ENCODE measurements around the gene RABGEF1.
"Not testable (repeated sequence)": the region's sequence is repeated elsewhere in the genome, so short reads cannot be mapped to it uniquely, and the experiment has no call there.

RABGEF1 gene

DNA sequence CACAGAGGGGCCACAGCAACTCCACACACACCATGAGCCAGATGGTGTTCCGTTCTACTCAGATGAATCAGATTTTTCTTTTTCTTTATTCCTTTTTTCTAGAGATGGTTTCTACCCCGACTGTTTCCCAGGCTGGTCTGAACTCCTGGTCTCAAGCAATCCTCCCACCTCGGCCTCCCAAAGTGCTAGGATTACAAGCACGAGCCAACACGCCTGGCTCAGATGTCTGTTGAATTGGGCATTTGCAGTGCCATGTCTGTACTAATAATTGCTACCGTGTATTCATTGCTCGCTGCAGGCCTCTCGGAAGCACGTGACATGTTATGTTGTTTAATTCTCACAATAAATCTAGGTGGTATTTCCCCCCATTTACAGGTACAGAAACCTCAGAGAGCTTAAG is 67.2 kb downstream of the RABGEF1 start:
- in situ Hi-C loops (cut with MboI; ENCODE audit: low sequenced_read_pairs) = no loop called here

DNA sequence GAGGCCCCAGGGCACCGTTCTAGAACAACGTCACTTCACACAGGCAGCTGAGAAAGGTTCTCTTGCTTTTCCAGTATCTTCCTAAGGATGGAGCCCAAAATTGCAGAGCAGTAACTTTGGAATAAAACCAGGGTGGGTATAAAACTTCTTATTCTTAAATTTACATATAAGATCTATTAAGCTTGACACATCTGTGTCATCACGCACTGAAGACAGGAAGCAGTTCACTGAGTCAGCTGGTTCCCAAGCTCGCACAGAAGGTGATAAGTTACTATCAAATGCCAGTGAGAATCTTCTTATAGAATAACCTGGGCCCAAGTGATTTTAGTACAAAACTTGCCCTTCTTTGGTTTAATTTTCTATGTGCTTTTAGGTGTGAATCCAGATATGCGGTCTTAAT is 70.2 kb downstream of the RABGEF1 start:
- in situ Hi-C loops (cut with MboI; ENCODE audit: low sequenced_read_pairs) = no loop called here

DNA sequence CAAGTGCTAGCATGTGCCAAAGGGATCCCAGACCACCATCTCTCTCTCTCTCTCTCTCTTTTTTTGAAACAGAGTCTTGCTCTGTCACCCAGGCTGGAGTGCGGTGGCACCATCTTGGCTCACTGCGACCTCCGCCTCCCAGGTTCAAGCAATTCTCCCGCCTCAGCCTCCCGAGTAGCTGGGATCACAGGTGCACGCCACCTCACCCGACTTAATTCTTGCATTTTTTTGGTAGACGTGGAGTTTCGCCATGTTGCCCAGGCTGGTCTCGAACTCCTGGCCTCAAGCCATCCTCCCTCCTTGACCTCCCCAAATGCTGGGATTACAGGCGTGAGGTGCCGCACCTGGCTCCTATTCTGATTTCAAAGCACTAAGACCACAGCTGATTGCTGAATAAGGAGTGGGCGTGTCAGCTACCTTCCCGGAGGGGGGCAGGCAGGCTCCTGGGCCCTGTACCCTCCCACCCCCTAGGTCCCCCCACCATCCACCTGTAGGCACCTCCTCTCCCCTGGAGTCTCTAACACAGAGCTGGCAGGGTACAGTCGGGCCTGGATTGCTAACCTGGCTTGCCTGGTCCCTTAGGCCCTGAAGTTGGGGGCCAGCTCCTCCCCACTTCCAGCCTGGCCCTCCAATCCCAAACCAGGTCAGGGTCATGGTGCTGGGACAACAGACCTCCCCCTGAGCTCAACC is 74.8 kb downstream of the RABGEF1 start:
- in situ Hi-C loops (cut with MboI; ENCODE audit: low sequenced_read_pairs) = not testable (repeated sequence)

DNA sequence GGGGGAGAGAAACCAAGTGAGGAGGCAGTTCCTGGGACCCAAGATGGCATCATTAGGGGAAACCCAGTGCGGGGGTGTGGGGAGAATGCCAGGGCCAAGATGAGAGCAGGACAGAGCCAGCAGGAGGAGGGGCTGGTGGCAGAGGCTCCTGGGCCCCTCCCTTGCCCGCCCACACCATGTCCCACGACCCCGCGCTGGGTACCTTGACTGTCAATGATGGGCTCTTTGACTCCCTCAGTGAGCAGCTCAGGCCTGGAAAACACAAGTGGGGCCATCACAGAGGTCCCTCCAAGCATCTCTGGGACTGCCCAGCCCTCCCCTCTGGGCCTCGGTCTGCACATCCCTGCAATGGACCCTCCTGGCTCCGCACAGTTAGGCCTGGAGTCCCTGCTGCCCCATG is 75.4 kb downstream of the RABGEF1 start:
- in situ Hi-C loops (cut with MboI; ENCODE audit: low sequenced_read_pairs) = no loop called here

DNA sequence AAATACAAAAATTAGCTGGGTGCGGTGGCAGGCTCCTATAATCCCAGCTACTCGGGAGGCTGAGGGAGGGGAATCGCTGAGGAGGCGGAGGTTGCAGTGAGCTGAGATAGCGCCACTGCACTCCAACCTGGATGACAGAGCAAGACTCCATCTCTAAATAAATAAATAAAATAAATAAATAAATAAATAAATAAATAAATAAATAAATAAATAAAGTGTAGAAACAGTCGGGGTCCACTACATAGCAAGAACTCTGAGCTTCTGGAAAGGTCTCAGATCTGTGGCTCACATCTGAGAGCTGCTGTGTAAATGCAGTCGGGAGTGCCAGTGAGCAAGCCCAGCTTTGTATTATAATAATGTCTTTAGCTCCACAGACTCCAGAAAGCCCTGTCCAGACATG is 76.1 kb downstream of the RABGEF1 start:
- in situ Hi-C loops (cut with MboI; ENCODE audit: low sequenced_read_pairs) = not testable (repeated sequence)

DNA sequence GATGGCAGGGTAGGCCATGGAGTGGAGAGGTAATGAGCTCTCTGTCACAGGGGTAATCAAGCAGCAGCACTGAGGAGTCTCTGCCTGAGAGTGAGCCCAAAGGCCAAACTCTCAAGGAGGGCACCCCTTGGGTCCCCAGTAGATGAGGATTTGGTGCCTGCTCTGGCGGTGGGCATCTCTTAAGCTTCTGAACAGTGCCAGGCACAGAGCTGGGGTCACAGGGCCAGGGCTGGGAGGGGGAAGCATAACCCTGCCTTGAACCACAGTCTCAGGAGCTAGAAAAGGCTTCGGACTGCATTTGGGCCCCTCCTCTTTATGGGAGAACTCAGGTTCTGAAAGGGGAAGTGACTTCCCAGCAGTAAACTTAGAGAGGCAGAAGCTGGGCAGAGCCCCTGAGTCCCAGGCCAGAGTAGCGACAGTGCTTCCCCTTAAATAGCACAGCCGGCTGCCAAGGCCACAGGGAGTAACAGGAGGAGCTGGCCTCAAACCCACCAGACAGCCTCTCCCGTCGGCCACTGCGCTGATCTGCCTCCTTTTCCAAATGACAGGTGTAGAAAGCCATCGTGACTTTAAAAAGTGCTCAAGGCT is 76.8 kb downstream of the RABGEF1 start:
- in situ Hi-C loops (cut with MboI; ENCODE audit: low sequenced_read_pairs) = not testable (repeated sequence)

DNA sequence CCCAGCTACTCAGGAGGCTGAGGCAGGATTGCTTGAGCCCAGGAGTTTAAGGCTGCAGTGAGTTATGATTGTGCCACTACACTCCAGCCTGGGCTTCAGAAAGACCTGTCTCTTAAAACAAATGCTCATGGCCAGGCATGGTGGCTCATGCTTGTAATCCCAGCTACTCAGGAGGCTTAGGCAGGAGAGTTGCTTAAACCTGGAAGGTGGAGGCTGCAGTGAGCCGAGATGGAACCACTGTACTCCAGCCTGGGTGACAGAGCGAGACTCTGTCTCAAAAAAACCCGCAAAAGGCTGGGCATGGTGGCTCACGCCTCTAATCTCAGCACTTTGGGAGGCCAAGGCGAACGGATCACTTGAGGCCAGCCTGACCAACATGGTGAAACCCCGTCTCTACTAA is 77.4 kb downstream of the RABGEF1 start:
- in situ Hi-C loops (cut with MboI; ENCODE audit: low sequenced_read_pairs) = not testable (repeated sequence)

DNA sequence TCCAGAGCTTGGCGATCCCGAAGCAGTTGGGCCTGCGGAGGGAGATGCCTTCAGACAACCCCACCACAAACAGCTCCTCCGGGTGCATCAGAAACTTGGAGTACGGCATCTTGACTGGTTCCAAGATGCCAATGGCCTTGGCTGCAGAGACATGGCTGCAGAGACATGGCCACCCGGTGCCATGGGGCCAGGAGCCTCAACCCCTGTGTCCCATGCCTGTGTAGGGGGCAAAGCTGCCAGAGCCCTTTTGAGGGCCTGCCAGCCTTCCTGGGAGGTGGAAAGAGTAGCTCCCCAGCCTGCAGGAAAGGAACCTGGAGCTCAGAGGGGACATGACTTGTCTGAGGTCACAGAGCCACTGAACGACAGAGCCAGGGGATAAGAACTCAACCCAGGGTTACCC is 83.5 kb downstream of the RABGEF1 start:
- in situ Hi-C loops (cut with MboI; ENCODE audit: low sequenced_read_pairs) = no loop called here

DNA sequence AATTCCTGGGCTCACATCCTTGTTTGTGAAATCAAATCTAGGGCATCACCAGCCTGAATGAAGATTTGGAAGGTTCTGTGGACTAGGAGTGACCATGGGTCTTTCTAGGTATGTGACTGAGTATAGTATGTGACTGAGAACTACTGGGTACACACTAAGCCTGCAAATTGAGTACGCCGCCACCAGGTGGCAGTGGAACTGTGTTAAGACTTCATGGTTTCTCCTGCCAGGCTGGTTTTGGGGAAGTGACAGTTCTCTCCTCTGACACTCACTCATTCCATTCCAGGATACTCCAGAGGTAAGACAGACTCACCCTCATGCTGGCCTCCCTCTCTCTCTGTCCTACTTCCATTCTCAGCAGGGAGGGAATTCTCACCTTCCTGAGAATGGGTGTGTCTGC is 85.0 kb downstream of the RABGEF1 start:
- in situ Hi-C loops (cut with MboI; ENCODE audit: low sequenced_read_pairs) = not testable (repeated sequence)

DNA sequence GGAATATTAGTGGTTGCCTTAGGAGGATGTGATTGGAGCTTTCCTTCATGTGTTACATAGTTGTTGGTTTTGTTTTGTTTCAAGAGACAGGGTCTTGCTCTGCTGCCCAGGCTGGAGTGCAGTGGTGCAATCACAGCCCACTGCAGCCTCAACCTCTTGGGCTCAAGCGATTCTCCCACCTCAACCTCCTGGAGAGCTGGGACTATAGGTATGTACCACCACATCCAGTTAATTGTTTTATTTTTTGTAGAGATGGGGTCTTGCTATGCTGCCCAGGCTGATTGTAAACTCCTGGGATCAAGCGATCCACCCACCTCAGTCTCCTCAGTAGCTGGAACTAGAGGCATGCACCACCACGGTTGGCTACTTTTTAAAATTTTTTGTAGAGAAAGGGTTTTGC is 86.1 kb downstream of the RABGEF1 start:
- in situ Hi-C loops (cut with MboI; ENCODE audit: low sequenced_read_pairs) = no loop called here

DNA sequence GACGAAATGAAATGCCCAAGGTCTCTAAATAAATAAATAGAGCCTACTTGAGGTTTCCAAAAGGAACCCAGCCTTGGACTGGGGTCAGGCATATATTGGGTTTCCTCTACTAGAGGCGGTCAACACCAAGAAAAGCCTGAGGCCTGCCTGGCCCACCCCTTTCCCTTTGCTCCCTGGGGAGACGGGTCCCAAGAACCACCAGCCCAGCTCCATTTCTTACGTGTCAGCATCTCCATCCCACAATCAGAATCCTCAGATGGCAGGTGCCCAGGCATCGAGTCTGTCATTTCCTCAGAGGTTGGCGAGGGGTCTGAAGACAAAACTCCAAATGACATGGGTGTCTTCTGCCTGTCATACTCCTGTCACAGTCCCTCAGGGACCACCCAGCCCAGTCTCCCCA is 90.4 kb downstream of the RABGEF1 start:
- in situ Hi-C loops (cut with MboI; ENCODE audit: low sequenced_read_pairs) = not testable (repeated sequence)

DNA sequence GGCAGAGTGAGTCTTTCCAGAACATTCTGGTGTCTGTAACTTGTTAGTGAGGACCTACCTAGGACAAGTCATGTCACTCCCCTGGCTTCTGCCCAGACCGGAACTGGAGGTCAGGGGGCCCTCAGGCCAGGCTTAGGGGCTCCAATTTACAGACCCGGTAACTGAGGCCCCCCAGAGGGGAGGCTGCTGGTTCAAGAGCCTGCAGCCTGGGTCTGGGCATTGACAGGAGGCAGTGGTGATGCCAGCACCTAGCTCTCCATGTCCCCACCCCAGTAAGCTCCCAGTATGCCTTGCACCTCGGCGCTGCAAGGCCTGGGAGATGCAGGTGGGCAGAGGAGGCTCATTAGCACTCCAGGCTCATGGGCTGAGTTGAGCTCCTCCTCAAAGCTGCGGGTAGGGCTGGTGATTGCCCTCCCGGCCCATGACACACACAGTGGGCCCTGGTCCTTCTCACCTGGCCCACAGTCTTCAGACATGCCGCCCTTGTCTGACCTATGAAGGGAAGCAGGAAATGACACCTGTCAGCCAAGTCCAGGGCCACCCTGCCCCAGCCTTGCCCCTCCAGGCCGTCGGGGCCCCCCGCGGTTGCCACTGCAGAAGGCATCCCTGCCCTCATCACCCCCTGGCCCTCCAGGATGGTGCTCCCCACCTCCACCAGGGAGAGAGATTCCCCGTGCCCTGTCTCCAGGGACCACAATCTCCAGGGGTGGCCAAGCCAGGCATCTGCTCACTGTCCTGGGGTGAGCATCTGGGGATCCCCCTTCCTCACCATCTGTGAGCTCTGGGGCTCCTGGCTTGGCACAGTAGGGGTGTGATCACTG is 92.2 kb downstream of the RABGEF1 start:
- in situ Hi-C loops (cut with MboI; ENCODE audit: low sequenced_read_pairs) = no loop called here

DNA sequence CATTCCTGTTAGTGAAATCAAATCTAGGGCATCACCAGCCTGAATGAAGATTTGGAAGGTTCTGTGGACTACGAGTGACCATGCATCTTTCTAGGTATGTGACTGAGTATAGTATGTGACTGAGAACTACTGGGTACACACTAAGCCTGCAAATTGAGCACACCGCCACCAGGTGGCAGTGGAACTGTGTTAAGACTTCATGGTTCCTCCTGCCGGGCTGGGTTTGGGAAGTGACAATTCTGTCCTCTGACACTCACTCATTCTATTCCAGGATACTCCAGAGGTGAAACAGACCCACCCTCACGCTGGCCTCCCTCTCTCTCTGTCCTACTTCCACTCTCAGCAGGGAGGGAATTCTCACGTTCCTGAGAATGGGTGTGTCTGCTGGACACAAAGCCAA is 96.5 kb downstream of the RABGEF1 start:
- in situ Hi-C loops (cut with MboI; ENCODE audit: low sequenced_read_pairs) = no loop called here

DNA sequence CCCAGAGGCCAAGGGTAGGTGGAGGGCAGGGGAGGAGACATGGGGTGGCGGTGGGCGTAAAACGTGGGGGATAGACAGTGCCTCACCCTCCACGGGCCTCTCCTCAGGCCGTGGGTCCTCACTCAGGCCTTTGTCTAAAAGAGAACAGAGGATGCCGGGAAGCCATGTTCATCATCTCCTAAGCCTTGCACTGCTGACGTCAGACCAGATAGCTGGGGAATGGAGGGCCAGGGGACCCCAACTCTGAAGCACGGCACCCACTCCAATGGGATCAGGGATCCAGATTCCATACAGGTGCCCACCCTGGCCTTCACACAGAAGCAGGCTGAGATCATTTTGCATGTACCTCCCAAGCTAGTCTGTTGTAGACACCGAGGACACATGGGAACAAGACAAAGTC is 97.1 kb downstream of the RABGEF1 start:
- in situ Hi-C loops (cut with MboI; ENCODE audit: low sequenced_read_pairs) = no loop called here

DNA sequence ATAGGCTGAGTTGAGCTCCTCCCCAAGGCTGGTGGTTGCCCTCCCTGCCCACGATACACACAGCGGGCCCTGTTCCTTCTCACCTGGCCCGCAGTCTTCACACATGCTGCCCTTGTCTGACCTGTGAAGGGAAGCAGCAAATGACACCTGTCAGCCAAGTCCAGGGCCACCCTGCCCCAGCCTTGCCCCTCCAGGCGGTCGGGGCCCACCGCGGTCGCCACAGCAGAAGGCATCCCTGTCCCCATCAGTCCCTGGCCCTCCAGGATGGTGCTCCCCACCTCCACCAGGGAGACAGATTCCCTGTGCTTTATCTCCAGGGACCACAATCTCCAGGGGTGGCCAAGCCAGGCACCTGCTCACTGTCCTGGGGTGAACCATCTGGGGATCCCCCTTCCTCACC is 99.3 kb downstream of the RABGEF1 start:
- in situ Hi-C loops (cut with MboI; ENCODE audit: low sequenced_read_pairs) = no loop called here

DNA sequence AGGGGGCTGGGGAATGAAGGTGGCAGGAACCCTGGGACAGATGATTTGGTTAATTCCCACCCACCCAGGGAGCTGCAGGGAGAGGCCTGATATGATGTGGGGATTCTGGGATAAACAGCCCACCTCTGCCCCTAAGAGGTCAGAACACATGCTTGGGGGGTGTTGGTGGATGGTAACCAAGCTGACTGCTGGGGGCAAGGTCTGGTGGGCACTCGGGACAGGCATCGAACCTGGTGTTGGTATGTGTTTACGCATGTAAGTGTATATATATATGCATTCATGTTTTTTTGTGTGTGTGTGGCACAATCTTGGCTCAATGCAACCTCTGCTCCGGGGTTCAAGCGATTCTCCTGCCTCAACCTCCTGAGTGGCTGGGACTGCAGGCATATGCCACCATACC is 99.8 kb downstream of the RABGEF1 start:
- in situ Hi-C loops (cut with MboI; ENCODE audit: low sequenced_read_pairs) = no loop called here

DNA sequence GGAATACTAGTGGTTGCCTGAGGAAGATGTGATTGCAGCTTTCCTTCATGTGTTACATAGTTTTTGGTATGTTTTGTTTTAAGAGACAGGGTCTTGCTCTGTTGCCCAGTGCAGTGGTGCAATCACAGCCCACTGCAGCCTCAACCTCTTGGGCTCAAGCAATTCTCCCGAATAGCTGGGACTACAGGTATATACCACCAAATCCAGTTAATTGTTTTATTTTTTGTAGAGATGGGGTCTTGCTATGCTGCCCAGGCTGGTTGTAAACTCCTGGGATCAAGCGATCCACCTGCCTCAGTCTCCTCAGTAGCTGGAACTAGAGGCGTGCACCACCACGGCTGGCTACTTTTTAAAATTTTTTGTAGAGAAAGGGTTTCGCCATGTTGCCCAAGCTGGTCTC is 101.4 kb downstream of the RABGEF1 start:
- in situ Hi-C loops (cut with MboI; ENCODE audit: low sequenced_read_pairs) = no loop called here

DNA sequence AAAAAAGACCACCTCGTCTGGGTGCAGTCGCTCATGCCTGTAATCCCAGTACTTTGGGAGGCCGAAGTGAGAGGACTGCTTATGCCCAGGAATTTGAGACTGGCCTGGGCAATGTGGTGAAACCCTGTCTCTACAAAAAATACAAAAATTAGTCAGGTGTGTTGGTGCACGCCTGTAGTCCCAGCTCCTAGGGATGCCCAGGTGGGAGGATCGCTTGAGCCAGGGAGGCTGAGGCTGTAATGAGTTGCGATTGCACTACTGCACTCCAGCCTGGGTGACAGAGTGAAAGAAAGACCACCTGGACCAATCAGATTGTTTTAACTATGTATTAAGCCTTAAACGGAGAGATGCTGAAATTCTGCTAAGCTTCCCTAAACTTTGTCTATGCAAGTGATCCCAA is 103.0 kb downstream of the RABGEF1 start:
- in situ Hi-C loops (cut with MboI; ENCODE audit: low sequenced_read_pairs) = not testable (repeated sequence)

DNA sequence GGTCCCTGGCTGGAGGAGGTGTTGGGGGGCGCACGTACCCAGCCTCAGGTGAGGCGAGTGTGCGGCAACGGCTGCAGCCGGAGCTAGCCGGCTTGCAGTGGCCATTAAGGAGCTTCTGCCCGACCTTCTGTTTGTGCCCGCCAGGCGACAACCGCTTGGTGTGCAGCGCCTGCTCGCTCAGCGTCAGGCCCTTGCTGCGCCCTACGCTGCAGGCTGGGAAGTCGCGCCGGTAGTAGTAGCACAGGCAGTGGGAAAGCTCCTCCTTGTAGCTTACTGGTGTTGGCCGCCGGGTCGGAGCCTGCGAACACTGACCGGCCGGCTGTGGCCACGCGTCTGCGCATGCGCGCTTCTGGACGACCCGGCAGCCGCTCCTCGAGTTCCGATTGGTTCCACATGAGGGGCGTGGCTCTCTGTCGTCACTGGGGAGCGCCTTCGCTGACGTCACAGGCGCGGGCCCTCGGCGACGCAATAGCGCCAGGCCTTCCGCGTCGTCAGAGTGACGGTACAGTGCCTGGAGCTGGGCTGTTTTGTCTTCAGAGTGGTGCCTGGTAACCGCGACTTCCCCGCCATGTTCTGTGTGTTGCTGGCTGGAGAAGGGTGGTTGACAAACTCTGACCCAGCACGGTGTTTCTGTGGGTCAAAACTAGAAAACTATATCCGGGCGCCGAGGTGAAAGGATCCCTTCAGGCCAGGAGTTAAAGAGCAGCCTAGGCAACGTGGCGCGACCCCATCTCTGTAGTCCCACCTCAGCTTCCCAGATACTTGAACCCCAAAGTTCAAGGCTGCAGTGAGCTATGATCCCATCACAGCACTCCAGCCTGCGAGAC is 104.2 kb downstream of the RABGEF1 start:
- in situ Hi-C loops (cut with MboI; ENCODE audit: low sequenced_read_pairs) = no loop called here

DNA sequence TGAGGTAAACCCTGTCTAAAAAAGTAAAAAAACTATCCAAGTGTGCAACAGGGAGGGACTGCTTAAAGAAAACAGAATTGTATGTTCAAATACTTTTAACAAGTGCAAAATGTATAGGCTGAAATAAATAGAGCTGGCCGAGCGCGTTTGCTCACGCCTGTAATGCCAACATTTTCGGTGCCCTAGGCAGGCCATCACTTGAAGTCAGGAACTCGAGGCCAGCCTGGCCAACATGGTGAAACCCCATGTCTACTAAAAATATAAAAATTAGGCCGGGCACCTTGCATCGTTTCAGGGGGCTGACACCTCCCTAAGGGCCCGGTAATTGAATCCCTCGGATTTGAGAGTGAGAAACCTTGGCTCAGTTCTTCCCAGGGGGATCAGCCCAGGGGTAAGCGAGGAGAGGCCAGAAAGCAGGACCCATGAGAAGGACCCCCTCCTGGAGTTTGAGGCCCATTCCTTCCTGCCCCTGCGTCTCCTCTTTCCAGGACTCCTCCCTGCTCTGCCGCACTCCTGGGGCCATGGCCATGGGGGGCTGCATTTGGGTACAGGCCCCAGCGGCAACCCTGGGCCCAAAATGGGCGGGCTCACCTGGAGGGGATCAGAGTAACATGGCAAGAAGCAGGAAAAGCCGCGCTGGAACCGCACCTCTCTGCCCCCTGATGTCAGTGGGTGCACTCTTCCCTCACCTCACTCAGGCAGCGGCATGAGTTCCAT is 105.0 kb downstream of the RABGEF1 start:
- in situ Hi-C loops (cut with MboI; ENCODE audit: low sequenced_read_pairs) = no loop called here

DNA sequence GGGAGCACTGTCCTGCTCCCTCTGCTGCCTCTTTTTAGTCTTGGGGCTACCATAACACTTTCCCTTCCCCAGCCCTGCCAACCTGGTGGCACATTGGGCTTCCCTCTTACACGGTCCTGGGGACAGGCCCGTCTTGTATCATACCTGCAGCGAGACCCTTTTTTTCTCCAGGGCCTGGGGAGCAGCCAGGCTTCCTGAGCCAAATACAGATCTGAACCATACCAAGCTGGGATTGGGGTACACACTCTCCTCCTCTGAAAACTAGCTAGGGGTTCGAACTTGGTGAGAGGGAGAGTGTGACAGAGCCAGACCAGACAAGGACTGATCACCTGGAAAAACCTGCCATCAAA is 105.5 kb downstream of the RABGEF1 start:
- in situ Hi-C loops (cut with MboI; ENCODE audit: low sequenced_read_pairs) = not testable (repeated sequence)

Data from hTERT RPE-1 (cell line).